SU-DHL-6 (cell line): Measurements from ENCODE around the gene RND3.

ENCODE experiments used
- H2AFZ ChIP-seq: fragments of 200-600 bp; sonication (generic); 2 replicates; pipeline ENCODE4 v1.6.1; 2014; ENCODE audit warnings: low read depth, mild to moderate bottlenecking, moderate library complexity, mixed read lengths, antibody characterized with exemption, low read length; ENCODE audit not compliant: severe bottlenecking
- H3F3A ChIP-seq: fragments of 200-600 bp; shearing (Covaris generic); 2 replicates; pipeline ENCODE4 v1.6.0; 2016; ENCODE audit warnings: antibody characterized with exemption, mild to moderate bottlenecking; ENCODE audit not compliant: insufficient read depth
- H3K27ac ChIP-seq: fragments of 200-600 bp; sonication (generic); 2 replicates; pipeline ENCODE4 v1.5.1; 2016; ENCODE audit warnings: low read depth, mild to moderate bottlenecking, low read length, moderate library complexity, mixed read lengths
- H3K27me3 ChIP-seq: fragments of 200-600 bp; sonication (generic), shearing (Covaris generic); 2 replicates; pipeline ENCODE4 v1.6.0; 2014; ENCODE audit warnings: mild to moderate bottlenecking, low read length
- H3K36me3 ChIP-seq: fragments of 200-600 bp; sonication (generic); 2 replicates; pipeline ENCODE4 v1.6.1; 2014; ENCODE audit warnings: mild to moderate bottlenecking, low read length, mixed read lengths
- H3K4me2 ChIP-seq: fragments of 300-600, 200-600 bp; shearing (Covaris generic), sonication (generic); 2 replicates; pipeline ENCODE4 v1.6.0; 2014; ENCODE audit warnings: low read length, low read depth, mild to moderate bottlenecking; ENCODE audit not compliant: poor library complexity, severe bottlenecking
- H3K4me3 ChIP-seq: fragments of 200-600 bp; sonication (generic); 2 replicates; pipeline ENCODE4 v1.5.1; 2014; ENCODE audit warnings: antibody characterized with exemption, low read length, mild to moderate bottlenecking, mixed read lengths; ENCODE audit not compliant: insufficient read depth, poor library complexity, severe bottlenecking
- H3K79me2 ChIP-seq: fragments of 200-600 bp; sonication (generic); 2 replicates; pipeline ENCODE4 v1.6.1; 2014; ENCODE audit warnings: mild to moderate bottlenecking, low read length, moderate library complexity; ENCODE audit not compliant: insufficient read depth
- H3K9ac ChIP-seq: fragments of 200-600 bp; sonication (generic); 2 replicates; pipeline ENCODE4 v1.7.0; 2014; ENCODE audit warnings: mild to moderate bottlenecking, low read length
- H3K9me2 ChIP-seq: fragments of 200-600 bp; sonication (generic); replicated peaks from 2 replicates; pipeline ENCODE4 v1.6.1; 2014; ENCODE audit warnings: low read length; ENCODE audit not compliant: insufficient read depth
- H3K9me3 ChIP-seq: fragments of 200-600 bp; sonication (generic); 2 replicates; pipeline ENCODE4 v1.6.1; 2014; ENCODE audit warnings: low read length, mixed read lengths; ENCODE audit not compliant: insufficient read depth
- H4K20me1 ChIP-seq: fragments of 200-600 bp; sonication (generic); 2 replicates; pipeline ENCODE4 v1.6.1; 2014; ENCODE audit warnings: low read depth, mild to moderate bottlenecking, antibody characterized with exemption, low read length, moderate library complexity, mixed read lengths
- EZH2phosphoT487 ChIP-seq: fragments of 200-600 bp; sonication (generic), shearing (Covaris generic); conservative IDR thresholded peaks from 2 replicates; pipeline ENCODE4 v1.6.1; 2018; ENCODE audit warnings: mild to moderate bottlenecking, antibody characterized with exemption, low read length, moderate library complexity, mixed read lengths
- TF ChIP-seq, protein P1 (sequence below): fragments of 200-600 bp; sonication (generic); IDR thresholded peaks from one replicate; pipeline ENCODE4 v1.5.1; 2017; ENCODE audit warnings: antibody characterized with exemption, mild to moderate bottlenecking, low read length, moderate library complexity; ENCODE audit not compliant: insufficient read depth, poor library complexity, severe bottlenecking

RND3 gene

DNA sequence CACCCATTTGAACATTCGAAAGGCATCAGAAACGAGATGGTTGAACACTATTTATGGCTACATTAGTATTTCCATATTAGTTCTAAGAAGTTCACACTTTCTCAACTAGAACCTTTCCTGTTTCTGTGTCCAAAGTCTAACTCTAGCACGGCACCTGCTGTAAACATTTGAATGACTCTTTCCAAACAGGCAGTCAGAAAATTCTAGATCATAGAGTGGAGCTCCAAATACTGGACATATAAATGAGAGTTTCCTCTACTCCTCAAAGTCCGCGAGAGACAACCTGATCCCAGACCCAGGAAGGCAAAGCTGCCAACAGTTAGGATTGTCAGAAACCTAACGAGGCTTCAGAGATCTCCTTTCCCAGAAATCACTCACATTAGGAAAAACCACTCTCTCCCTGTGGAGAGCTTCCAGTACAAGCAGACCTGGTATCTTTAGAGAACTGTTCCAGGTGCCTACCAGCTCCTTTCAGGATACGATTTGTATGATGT is 10.6 kb downstream of the RND3 start:
- Histone ChIP-seq H3K4me3 (no peak overlapping the region), H3K4me2 (no peak overlapping the region), H3K27me3 (no peaks in the 10 kb centered on the region), H3F3A (no peaks in the 10 kb centered on the region), H3K79me2 (no peaks in the 10 kb centered on the region), H3K36me3 (no peaks in the 10 kb centered on the region), H2AFZ (no peak overlapping the region), H4K20me1 (no peaks in the 10 kb centered on the region), H3K9me3 (no peaks in the 10 kb centered on the region), H3K9ac (no peak overlapping the region), H3K27ac (no peak overlapping the region), H3K9me2 (no peaks in the 10 kb centered on the region)
- TF ChIP-seq EZH2phosphoT487, result no peak
- TF ChIP-seq, protein P1, sequence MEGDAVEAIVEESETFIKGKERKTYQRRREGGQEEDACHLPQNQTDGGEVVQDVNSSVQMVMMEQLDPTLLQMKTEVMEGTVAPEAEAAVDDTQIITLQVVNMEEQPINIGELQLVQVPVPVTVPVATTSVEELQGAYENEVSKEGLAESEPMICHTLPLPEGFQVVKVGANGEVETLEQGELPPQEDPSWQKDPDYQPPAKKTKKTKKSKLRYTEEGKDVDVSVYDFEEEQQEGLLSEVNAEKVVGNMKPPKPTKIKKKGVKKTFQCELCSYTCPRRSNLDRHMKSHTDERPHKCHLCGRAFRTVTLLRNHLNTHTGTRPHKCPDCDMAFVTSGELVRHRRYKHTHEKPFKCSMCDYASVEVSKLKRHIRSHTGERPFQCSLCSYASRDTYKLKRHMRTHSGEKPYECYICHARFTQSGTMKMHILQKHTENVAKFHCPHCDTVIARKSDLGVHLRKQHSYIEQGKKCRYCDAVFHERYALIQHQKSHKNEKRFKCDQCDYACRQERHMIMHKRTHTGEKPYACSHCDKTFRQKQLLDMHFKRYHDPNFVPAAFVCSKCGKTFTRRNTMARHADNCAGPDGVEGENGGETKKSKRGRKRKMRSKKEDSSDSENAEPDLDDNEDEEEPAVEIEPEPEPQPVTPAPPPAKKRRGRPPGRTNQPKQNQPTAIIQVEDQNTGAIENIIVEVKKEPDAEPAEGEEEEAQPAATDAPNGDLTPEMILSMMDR, result no peak

DNA sequence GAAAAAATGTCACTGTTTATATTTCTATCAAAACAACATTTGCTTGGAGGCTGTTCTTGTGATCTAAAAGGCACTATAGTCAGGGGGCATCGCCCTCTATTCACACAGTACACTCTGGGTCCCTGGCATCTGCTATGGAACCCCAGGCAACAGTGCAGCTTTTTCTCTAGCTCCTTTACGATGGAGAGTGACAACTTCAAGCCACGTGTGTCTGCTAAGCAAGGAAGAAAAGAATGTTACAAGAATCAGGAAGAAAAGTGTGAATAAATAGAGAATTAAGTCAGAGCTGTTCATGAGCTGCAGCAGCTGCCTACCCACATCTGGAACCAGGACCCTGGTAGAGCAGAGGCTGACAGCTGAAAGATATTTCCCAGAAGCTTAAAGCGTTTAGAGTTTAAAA is 11.2 kb downstream of the RND3 start:
- H3F3A ChIP-seq, result no peaks in the 10 kb centered on the region
- H3K4me2 ChIP-seq, result no peak overlapping the region
- H3K4me3 ChIP-seq, result no peak overlapping the region
- H3K9ac ChIP-seq, result no peak overlapping the region
- H2AFZ ChIP-seq, result no peak overlapping the region
- TF ChIP-seq, protein P1, result no peak
- TF ChIP-seq EZH2phosphoT487, result no peak
- H3K27me3 ChIP-seq, result no peaks in the 10 kb centered on the region
- no peaks in the 10 kb centered on the region for H3K36me3 ChIP-seq
- H3K9me2 ChIP-seq, result no peaks in the 10 kb centered on the region
- H3K79me2 ChIP-seq, result no peaks in the 10 kb centered on the region
- H3K27ac ChIP-seq, result no peak overlapping the region
- H4K20me1 ChIP-seq, result no peaks in the 10 kb centered on the region
- H3K9me3 ChIP-seq, result no peaks in the 10 kb centered on the region

DNA sequence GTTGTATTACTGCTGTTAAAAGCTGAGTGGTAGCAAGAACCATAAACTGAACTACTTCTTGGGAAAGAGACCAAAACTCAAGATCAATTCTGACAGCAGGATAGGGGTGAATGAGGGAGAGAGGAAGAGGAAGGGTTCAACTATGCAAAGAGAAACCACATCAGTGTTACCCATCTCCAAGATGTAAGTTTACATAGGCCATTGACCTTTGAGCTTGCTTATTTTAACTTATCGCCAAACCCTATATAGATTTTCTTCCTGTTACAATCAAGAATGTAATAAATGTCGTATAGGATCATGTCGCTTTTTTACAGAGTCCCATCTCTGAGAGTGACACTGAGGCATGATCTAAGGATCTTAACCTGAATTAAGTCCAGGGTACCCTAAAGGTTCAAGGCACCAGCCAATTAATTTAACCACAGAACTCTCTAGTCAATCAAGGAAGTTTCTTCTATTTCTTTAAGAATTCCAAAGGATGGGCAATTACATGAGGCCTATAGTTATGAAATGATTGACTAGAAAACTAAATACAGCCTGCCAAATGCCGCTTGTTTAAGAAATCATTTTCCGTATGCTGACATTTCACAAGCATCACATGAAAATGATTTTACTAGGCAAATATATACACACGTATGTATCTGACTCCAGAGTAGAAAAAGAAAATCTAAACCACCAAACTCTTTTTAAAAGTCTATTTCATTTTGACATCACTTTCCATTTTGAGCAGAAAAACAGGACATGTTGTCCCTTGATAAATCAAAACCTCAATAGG is 11.8 kb downstream of the RND3 start:
- Histone ChIP-seq H3K4me3 (no peak overlapping the region), H3K36me3 (no peaks in the 10 kb centered on the region), H3F3A (no peaks in the 10 kb centered on the region), H4K20me1 (no peaks in the 10 kb centered on the region), H3K27me3 (no peaks in the 10 kb centered on the region), H2AFZ (no peak overlapping the region), H3K79me2 (no peaks in the 10 kb centered on the region), H3K9me2 (no peaks in the 10 kb centered on the region), H3K27ac (no peak overlapping the region), H3K9me3 (no peaks in the 10 kb centered on the region), H3K4me2 (no peak overlapping the region), H3K9ac (no peak overlapping the region)
- TF ChIP-seq, protein P1, result no peak
- no peak for TF ChIP-seq EZH2phosphoT487
